DMS53 treated with DMSO at 0.1 percent for 48 hours (cell line): ENCODE results near the gene RGS9.
"Not testable (repeated sequence)": the region's sequence is repeated elsewhere in the genome, so short reads cannot be mapped to it uniquely, and the experiment has no call there.

Experiments
- DNase-seq: peaks from one replicate; lab custom pipeline; 2025; ENCODE audit not compliant: unreplicated experiment; lab: John Stamatoyannopoulos, UW

Gene RGS9

DNA sequence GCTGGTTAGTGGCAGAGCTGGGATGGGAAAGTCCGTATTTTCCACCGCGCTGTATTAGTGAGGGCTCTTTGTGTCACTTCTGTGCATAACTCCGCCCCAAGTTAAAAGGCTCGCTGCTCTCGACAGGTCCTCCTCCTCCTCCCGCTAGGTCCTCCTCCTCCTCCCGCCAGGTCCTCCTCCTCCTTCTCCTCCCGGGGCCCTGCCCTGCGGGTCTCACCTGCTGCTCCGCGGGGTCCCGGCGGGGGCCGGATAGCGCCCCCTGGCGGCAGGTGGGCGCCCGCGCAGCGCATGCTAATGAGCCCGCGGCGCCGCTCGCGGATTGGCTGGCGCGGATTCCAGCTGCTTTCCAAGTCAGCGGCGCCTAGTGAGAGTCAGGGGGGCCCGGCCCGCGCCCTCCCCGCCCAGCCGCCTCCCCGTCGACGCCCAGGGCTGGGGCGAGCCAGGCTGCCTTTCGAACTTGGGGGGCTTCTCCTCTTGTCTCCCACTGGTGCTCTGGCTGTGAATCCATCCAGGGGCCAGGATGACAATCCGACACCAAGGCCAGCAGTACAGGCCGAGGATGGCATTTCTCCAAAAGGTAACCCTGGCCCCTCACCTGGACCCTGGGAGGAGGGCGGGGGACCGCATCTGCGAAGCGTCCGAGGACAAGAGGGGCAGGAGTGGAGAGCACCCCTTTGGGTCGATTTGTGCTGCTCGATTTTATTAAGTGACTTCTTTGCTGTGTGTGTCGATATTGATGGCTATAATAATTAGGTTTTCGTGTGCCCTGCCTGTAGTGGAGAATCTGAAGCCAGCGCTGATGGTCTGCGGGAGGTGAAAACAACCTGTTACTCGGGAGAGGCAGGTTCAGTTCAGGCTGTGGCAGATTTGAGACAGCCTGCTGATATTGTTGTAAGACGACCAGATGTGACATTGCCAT lies at the start of gene RGS9:
TSS of gene RGS9 (plus strand) at position 350 of the 919 bp plus-strand sequence. CDS start at position 521, 171 bp downstream.
- DNase-seq: peak; percentile 51

DNA sequence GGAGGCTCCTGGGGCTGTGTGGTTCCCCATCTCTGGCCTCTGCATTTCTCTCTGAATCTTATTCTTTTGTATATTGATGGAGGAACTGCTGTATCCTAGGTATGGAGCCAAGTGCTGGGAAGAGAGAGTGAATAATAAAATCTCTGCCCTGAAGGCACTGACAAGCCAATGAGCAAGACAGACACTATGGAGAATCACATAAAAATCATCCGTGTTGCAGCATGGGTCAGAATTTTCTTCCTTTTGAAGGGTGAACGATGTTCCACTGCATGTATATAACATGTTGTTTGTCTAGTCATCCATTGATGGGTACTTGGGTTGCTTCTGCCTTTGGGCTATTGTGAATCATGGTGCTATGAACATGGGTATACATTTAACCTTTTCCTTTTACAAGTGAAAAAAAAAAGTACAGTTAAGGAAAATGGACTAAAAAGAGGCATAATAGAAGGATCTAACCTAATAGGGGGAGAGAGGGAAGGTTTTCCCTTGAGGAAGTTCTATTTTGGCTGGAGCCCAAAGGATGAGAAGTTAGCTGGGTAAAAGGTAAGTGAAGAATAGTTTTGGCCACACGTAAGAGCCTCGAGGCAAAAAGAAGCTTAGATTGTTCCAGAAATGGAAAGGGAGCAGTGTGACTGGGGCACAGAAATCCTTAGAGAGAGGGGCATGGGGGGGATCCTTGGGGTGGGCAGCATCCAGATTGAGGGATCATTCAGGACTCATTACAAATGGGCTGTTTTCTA lies 48.4 kb upstream of the RGS9 start:
- DNase-seq: no peak

DNA sequence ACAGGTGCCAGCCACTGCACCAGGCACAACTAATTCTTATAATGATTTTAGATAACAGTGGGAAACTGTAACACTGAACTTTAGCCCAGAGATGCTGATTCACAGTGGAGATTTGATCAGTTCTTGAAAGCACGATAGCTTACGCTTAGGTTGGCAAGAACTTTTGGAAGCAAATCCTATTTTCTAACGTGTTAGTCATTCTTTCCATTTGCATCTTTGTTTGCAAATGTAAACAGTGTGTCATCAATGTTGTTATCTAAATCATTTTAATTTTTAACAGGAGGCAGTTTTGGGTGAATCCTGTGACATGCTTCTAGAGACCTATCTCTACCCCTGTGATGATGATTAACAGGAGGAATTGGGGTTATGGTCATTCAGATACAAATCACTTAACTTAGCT lies 44.9 kb upstream of the RGS9 start:
- DNase-seq: no peak

DNA sequence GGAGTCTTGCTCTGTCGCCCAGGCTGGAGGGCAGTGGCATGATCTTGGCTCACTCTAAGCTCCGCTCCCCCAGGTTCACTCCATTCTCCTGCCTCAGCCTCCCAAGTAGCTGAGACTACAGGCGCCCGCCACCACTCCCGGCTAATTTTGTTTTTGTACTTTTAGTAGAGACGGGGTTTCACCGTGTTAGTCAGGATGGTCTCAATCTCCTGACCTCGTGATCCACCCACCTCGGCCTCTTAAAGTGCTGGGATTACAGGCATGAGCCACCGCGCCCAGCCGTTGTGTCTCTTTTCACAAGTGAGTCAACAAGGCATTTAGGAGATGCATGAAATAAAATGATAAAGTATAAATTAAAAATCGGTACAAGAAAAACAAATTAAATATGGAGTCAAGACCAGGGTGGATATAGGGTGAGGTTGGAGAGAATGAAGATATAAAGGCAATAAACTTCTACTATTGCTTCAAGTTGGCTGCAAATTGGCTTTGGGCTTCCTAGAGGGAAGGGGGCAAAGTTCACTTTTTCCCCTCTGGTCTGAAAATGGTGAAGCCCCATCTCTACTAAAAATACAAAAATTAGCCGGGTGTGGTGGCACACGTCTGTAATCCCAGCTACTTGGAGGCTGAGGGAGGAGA lies 44.3 kb upstream of the RGS9 start:
- DNase-seq: not testable (repeated sequence)

DNA sequence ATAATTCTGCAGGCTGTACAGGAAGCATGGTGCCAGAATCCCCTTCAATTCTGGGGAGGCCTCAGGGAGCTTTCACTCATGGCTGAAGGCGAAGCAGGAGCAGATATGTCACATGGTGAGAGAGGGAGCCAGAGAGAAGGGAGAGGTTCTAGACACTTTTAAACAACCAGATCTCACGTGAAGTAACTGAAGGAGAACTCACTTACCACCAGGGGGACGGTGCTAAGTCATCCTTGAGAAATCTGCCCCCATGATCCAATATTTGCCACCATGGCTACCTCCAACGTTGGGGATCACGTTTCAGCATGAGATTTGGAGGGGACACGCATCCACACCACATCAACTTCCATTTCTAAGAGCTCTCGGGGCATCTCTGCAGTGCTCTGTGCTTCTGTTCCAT lies 43.2 kb upstream of the RGS9 start:
- DNase-seq: no peak

DNA sequence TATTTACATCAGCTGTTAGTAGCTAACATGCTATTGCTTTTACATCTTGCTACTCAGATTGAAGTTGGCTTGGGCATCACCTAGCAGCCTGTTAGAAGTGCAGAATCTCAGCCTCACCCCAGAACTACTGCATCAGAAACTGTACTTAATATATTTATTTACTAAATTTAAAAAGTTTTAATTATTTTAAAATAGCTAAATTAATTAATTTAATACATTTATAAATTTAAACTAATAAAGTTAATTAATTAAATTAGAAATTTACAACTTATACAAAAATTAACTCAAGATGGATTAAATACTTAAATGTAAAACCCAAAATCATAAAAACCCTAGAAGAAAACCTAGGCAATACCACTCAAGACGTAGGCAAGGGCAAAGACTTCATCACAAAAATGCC lies 41.7 kb upstream of the RGS9 start:
- no peak for DNase-seq

DNA sequence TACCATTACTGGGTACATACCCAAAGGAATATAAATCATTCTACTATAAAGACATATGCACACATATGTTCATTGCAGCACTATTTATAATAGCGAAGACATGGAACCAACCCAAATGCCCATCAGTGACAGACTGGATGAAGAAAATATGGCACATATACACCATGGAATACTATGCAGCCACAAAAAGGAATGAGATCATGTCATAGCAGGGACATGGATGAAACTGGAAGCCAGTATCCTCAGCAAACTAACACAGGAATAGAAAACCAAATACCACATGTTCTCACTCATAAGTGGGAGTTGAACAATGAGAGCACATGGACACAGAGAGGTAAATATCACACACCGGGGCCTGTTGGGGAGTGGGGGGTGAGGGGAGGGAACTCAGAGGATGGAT lies 40.8 kb upstream of the RGS9 start:
- DNase-seq: not testable (repeated sequence)

DNA sequence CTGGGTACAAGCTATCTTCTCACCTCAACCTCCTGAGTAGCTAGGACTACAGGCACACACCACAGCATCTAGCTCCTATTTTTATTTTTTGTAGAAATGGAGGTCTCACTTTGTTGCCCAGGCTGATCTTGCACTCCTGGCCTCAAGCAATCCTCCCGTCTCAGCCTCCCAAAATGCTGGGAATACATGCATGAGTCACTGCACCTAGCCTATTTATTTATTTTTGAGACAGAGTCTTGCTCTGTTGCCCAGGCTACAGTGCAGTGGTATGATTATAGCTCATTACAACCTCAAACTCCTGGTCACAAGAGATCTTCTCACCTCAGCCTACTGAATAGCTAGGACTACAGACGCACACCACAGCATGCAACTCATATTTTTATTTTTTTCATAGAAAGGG lies 40.1 kb upstream of the RGS9 start:
- DNase-seq: no peak

DNA sequence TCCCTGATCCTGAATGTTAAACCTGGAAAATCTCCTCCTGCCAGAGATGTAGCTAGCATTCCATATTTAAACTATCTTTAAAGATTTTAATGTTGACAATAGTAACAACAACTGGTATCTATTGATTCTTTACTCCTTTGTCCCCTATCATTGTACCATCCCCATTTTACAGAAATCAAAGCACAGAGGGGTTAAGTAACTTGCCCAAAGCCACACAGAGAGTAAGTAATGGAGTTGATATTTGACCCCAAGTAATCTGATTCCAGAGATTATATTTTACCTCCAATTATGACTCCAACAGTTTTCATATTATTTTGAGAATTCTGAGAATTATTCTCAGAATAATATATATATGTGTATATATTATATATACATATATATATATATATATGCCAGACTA lies 37.7 kb upstream of the RGS9 start:
- DNase-seq: no peak

DNA sequence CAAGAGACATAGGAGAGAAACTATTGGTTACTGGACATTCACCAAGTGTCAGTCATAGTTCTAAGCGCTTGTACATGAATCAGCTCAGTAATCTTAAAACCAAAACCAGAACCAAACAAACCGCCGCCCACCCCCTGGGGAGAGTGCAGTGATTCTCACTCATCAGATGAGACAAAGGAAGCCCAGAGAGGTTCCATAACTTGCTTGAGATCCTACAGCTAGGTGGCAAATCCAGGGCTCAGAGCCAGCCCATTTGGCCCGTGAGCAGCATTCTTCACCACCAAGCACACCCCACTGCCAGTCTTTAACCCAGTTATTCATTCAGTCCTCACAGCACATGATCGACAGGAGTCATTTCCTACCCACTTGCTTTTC lies 37.2 kb upstream of the RGS9 start:
- DNase-seq: peak; percentile 41

DNA sequence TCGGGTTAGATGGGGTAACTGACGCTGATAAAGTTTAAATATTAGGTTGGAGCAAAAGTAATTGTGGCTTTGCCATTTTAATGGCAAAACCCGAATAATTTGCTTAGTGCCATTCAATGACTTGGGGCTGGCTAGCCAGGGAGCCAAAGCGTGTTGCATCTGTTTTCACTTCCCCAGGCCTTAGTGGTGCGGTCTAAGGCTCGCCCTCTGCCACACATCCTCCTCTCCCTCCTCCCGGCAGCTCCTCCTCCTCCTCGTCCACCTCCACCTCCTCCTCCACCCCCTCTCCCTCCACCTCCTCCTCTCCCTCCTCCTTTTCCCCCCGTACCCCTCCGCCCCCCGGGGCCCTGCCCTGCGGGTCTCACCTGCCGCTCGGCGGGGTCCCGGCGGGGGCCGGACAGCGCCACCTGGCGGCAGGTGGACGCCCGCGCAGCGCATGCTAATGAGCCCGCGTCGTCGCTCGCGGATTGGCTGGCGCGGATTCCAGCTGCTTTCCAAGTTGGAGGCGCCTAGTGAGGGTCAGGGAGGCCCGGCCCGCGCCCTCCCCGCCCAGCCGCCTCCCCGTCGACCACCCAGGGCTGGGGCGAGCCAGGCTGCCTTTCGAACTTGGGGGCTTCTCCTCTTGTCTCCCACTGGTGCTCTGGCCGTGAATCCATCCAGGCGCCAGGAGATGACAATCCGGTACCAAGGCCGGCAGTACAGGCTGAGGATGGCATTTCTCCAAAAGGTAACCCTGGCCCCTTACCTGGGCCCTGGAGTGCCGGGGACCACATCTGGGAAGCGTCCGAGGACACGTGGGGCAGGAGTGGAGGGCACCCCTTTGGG lies 36.6 kb upstream of the RGS9 start:
- DNase-seq: peak; percentile 41

DNA sequence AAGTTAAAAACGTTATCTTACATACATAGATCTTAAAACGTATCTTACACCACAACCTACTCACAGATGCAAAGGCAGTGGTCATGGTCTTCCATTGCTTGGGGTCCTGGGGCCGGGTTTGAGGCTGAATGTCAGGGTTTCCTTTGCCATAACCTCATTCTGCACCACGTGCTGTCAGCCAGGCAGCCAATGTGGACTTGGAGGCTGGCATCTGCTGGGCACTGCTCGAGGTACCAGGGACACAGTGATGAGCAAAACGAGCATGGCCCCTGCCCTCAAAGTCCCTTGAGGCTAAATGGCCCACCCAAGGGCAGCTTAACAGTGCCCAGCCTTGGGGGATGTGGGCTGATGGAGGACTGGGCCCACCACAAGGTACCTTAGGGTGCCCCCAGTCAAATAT lies 35.8 kb upstream of the RGS9 start:
- no peak for DNase-seq

DNA sequence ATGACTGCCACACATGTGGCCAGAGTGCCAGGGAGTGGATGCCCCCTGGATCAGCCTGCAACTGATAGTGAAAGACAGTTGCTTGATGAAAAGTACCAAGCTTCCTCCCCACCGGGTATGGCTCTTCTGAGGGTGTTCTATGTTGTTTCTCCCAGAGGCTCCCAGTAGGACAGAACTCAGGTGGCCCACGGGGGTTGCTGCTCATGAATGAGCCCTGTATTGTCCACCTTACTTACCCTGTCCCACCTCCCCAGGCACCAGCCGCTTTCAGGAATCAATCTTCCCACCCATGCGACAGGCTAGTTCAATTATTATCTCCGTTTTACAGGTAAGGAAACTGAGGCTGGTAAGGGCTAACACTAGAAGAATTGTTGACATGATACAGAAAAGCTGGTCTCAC lies 34.9 kb upstream of the RGS9 start:
- no peak for DNase-seq

DNA sequence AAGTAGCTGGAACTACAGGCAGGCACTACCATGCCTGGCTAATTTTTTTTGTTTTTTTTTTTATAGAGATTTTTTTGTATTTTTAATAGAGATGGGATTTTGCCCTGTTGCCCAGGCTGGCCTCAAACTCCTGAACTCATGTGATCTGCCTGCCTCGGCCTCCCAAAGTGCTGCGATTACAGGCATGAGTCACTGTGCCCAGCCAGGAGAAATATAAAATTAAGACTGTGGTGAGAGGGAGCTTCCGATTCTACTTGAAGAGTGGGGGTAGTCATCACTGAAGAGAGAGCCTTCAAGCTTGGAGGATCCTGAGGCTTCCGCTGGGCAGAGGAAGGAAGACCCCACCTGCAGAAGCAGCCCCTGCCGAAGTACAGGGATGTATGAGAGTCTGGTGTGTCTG lies 34.4 kb upstream of the RGS9 start:
- no peak for DNase-seq

DNA sequence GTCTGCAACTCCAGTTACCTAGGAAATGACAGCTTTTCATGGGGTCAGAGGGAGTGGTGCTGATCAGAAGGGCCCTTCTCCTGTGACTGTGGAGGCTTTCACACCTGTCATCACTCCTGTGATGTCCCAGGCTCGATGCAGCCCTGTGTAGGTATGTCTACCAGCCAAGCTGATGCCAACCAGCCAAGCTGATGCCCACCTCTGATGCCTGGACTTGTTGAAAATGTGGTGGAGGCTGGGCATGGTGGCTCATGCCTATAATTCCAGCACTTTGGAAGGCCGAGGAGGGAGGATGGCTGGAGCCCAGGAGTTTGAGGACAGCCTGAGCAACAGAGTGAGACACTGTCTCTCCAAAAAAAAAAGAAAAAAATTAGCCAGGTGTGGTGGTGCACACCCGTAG lies 33.7 kb upstream of the RGS9 start:
- no peak for DNase-seq

DNA sequence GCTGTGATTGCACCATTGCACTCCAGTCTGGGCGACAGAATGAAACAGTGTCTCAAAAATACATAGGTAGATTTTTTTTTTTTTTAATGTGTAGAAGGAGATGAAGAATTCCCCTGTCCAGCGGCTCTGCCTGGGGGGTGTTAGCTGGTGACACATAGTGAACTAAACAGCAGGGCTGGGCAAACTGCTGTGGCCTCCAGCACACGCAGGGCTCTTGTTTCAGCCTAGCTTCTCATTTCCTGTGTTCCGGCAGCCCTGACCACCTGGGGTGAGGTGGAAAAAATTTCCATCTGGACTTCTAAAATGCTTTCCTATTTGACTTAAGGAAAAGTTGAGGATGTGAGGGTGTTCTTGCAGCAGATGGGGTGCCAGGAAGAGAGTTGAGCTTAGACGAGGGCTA lies 33.3 kb upstream of the RGS9 start:
- no peak for DNase-seq

DNA sequence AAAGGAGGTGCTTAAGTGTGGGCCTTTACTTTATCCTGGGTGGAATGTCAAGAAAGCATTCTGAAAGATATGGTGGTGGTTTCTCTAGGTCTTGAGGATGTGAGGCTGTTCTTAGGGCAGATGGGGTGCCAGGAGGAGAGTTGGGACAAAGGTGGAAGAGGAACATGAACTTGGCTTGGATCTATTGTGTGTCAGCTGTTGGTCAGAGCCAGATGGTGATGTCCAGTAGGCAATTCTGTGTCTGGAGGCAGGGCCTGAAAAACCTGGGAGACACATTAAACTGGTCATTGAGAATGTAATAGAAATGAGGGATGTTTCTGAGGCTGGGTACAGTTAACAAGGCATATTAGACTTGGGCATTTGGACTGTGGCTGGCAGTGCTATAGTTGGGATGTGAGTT lies 32.6 kb upstream of the RGS9 start:
- DNase-seq: no peak

DNA sequence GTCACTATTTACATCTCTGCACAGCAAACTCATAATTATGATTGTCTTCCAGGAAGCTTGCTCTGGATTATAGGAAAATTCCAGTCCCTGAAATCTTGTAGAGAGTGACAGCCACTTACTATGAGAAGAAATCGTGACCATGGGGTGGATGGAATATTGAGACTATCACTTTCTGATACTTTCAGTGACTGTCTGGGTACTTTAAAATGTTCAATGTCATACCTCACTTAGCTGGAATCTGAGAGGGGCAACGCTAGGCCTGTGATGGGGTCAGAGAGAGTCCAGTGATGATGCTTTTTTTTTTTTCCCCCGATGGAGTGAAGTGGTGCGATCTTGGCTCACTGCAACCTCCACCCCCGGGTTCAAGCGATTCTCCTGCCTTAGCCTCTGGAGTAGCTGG lies 32.2 kb upstream of the RGS9 start:
- no peak for DNase-seq

DNA sequence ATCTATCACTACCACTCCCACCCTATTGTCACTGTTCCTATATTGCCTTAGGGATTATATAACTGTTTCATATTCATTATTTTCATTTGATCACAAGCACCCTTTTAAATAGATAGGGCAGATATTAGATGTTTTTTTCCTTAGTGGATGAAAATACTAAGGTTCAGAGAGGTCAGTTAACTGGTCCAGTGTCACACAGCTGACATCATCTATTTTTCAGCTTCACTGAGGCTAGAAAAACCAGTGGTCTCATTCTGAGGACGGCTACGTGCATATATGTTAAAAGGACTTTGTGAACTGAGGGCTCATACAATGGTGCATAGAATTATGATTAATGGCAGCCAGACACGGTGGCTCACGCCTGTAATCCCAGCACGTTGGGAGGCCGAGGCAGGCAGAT lies 29.0 kb upstream of the RGS9 start:
- no peak for DNase-seq

DNA sequence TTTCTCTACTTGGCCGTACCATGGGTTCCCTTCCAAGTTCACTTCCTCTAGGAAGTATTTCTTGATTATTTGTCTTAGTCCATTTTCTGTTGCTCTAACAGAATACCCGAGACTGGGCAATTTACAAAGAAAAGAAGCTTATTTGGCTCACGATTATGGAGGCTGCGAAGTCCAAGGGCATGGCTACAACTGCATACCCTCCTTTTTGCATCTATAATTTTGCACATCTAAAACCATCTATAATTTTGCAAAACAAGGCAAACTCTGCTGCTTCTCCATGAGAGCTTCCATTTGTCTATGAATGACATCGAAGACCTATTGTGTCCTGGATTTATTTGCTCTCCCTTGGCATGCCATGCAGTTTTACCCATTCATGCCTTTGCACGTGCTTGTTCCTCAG lies 27.6 kb upstream of the RGS9 start:
- DNase-seq: no peak
